Measurements from ENCODE around the gene PHF21A.

Gene PHF21A

DNA sequence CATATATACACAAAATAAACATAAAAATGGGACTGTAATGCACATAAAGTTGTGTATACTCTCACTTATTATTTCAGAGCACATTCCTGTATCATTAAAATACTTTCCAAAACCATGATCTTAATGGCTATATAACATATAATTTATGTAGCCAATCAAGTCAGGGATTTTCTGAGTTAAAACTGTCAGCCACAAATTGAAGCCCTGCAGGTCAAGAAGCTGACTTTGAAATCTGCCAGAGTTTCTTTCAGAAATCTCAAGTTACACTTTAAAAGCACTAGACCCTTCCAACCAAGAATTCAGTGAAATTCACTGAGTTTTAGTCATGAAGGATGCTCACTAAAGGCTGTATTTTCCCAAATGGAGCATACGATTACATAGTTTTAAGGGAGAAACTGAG is 47.6 kb downstream of the PHF21A start:
- TF ChIP-seq, protein P1, sequence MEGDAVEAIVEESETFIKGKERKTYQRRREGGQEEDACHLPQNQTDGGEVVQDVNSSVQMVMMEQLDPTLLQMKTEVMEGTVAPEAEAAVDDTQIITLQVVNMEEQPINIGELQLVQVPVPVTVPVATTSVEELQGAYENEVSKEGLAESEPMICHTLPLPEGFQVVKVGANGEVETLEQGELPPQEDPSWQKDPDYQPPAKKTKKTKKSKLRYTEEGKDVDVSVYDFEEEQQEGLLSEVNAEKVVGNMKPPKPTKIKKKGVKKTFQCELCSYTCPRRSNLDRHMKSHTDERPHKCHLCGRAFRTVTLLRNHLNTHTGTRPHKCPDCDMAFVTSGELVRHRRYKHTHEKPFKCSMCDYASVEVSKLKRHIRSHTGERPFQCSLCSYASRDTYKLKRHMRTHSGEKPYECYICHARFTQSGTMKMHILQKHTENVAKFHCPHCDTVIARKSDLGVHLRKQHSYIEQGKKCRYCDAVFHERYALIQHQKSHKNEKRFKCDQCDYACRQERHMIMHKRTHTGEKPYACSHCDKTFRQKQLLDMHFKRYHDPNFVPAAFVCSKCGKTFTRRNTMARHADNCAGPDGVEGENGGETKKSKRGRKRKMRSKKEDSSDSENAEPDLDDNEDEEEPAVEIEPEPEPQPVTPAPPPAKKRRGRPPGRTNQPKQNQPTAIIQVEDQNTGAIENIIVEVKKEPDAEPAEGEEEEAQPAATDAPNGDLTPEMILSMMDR (IDR thresholded peaks at IDR 0.05; ENCODE audit: poor library complexity, severe bottlenecking) = no peak
- no peaks in the 10 kb centered on the region for H3K27me3 ChIP-seq (ENCODE audit: insufficient read depth, poor library complexity, severe bottlenecking)
- H3K36me3 ChIP-seq (ENCODE audit: low read depth) = peaks cover 13% of the 10 kb centered on the region
- peaks cover 7% of the 10 kb centered on the region for H3K4me1 ChIP-seq (ENCODE audit: insufficient read depth, poor library complexity, severe bottlenecking)
- no peak overlapping the region for H3K4me3 ChIP-seq (ENCODE audit: severe bottlenecking)
- DNase-seq (ENCODE audit: low spot score) = no peak
- no peak overlapping the region for H3K27ac ChIP-seq (ENCODE audit: poor library complexity, severe bottlenecking)
- H3K9me3 ChIP-seq (ENCODE audit: severe bottlenecking) = no peaks in the 10 kb centered on the region
- no peak for ATAC-seq (ENCODE audit: low read depth)

DNA sequence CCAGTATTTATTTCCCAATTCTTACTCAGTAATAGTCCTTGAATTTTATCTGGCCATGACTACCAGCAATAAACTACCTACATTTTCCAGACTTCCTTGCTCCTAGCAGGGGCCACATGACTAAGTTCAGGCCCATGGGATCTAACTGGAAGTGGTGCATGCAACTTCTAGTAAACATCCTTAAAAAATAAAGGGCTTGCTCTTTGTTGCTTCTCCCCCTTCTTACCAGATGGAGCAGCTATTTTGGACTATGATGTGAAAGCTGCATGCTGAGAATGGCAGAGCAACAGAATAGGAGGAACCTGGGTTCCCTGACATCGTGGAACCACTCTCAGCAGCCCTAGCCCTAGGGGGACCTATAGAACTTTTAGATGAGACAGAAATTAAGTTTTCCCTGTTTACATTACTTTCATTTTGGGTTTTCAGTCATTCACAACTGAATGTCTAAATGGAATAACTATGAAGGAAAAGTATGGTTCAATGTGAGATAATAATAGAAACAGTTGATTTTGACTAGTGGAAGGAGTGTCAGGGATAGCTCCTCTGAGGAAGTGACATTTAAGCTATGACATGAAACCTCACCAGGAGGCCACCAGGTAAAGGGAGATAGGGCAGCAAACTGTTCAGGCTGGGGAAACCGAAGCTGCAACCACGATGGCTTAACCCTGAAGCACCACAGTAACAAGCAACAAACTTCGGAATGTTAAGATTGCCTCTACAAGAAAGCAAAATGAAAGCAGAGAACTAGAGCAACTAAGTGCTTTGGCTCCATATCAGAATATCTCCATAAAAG is 48.9 kb downstream of the PHF21A start:
- ATAC-seq (ENCODE audit: low read depth) (no peak), DNase-seq (ENCODE audit: low spot score) (no peak)
- H3K36me3 ChIP-seq (ENCODE audit: low read depth) = peaks cover 13% of the 10 kb centered on the region
- H3K27ac ChIP-seq (ENCODE audit: poor library complexity, severe bottlenecking) = no peak overlapping the region
- no peaks in the 10 kb centered on the region for H3K9me3 ChIP-seq (ENCODE audit: severe bottlenecking)
- peaks cover 7% of the 10 kb centered on the region for H3K4me1 ChIP-seq (ENCODE audit: insufficient read depth, poor library complexity, severe bottlenecking)
- TF ChIP-seq, protein P1 (IDR thresholded peaks at IDR 0.05; ENCODE audit: poor library complexity, severe bottlenecking) = no peak
- H3K4me3 ChIP-seq (ENCODE audit: severe bottlenecking) = no peak overlapping the region
- H3K27me3 ChIP-seq (ENCODE audit: insufficient read depth, poor library complexity, severe bottlenecking) = no peaks in the 10 kb centered on the region

DNA sequence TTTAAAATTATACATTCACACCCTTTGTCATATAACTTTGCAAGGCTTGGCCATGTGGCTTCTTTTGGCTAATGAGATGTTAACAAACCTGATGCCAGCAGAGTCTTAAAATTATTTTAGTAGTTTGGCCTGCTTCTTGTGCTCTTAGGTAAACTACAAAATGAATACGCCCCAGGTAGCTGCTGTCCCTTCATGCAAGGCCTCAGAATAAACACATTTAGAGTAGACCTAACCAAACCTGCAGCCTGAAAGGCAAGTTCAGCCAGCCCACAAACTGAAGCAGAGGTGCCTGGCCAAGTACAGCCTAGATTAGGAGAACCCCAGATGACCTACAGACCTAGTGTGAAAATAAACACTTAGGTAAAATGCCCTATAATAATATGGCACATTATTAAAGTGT is 50.2 kb downstream of the PHF21A start:
- Histone ChIP-seq H3K36me3 (ENCODE audit: low read depth) (peaks cover 4% of the 10 kb centered on the region; the same call in 1 of the 2 replicates), H3K27ac (ENCODE audit: poor library complexity, severe bottlenecking) (no peak overlapping the region), H3K4me3 (ENCODE audit: severe bottlenecking) (no peak overlapping the region), H3K4me1 (ENCODE audit: insufficient read depth, poor library complexity, severe bottlenecking) (peaks cover 17% of the 10 kb centered on the region), H3K27me3 (ENCODE audit: insufficient read depth, poor library complexity, severe bottlenecking) (no peaks in the 10 kb centered on the region), H3K9me3 (ENCODE audit: severe bottlenecking) (no peaks in the 10 kb centered on the region)
- DNase-seq (ENCODE audit: low spot score) = no peak
- ATAC-seq (ENCODE audit: low read depth) = no peak
- TF ChIP-seq, protein P1 (IDR thresholded peaks at IDR 0.05; ENCODE audit: poor library complexity, severe bottlenecking) = no peak

DNA sequence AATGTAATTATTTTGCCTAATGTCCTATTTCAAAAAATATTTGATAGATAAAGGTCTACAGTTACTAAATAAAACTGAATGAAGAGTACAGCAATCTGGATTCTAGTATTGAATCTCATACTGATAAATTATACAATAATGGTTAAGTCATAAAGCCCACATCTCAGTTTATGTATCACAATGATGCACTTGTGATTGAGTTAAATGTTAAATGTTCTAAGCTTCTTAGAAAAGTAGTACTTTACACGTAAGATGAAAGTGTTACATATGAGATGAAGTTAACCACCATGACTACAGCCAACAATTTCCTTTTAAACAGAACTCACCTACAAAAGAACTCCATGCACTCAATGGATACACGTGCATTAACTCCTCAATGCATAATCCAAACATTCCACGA is 51.7 kb downstream of the PHF21A start:
- H3K36me3 ChIP-seq (ENCODE audit: low read depth) = no peaks in the 10 kb centered on the region
- peaks cover 12% of the 10 kb centered on the region for H3K4me1 ChIP-seq (ENCODE audit: insufficient read depth, poor library complexity, severe bottlenecking)
- ATAC-seq (ENCODE audit: low read depth) (no peak), DNase-seq (ENCODE audit: low spot score) (no peak)
- H3K27me3 ChIP-seq (ENCODE audit: insufficient read depth, poor library complexity, severe bottlenecking) = no peaks in the 10 kb centered on the region
- H3K4me3 ChIP-seq (ENCODE audit: severe bottlenecking) = no peak overlapping the region
- no peak overlapping the region for H3K27ac ChIP-seq (ENCODE audit: poor library complexity, severe bottlenecking)
- TF ChIP-seq, protein P1 (IDR thresholded peaks at IDR 0.05; ENCODE audit: poor library complexity, severe bottlenecking) = no peak
- H3K9me3 ChIP-seq (ENCODE audit: severe bottlenecking) = no peaks in the 10 kb centered on the region

DNA sequence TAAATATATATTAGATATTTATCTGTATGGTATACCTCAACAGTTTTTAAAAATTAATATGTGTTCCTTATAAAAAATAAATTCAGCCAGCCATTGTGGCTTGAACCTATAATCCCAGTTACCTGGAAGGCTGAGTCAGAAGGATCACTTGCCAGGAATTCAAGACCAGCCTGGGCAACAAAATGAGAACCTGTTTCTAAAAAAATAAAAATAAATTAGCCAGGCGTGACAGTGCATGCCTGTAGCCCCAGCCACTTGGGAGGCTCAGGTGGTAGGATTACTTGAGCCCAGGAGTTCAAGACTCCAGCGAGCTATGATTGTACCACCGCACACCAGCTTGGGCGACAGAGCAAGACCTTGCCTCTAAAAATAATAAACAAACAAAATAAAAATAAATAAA is 54.9 kb downstream of the PHF21A start:
- H3K27me3 ChIP-seq (ENCODE audit: insufficient read depth, poor library complexity, severe bottlenecking) = no peaks in the 10 kb centered on the region
- TF ChIP-seq, protein P1 (IDR thresholded peaks at IDR 0.05; ENCODE audit: poor library complexity, severe bottlenecking) = no peak
- no peaks in the 10 kb centered on the region for H3K36me3 ChIP-seq (ENCODE audit: low read depth)
- peak overlapping the region; percentile 17 for H3K27ac ChIP-seq (ENCODE audit: poor library complexity, severe bottlenecking)
- H3K4me3 ChIP-seq (ENCODE audit: severe bottlenecking) = no peak overlapping the region
- DNase-seq (ENCODE audit: low spot score) (no peak), ATAC-seq (ENCODE audit: low read depth) (peak; percentile 93)
- peaks cover 12% of the 10 kb centered on the region for H3K4me1 ChIP-seq (ENCODE audit: insufficient read depth, poor library complexity, severe bottlenecking)
- H3K9me3 ChIP-seq (ENCODE audit: severe bottlenecking) = no peaks in the 10 kb centered on the region

Measured in RWPE2 (cell line).